ENCODE measurements around the gene KLHL25. TPM values are rescaled to one million over a fixed set of nuclear protein-coding genes. Genes with fewer than 3 reads are reported as not detected.
A peak's percentile ranks its signal among the peaks of the same experiment; 100 is the strongest.

KLHL25 gene
- total and polyA plus RNA-seq, 2 experiments from 2014 or later: 10.9 to 18.0 TPM

DNA sequence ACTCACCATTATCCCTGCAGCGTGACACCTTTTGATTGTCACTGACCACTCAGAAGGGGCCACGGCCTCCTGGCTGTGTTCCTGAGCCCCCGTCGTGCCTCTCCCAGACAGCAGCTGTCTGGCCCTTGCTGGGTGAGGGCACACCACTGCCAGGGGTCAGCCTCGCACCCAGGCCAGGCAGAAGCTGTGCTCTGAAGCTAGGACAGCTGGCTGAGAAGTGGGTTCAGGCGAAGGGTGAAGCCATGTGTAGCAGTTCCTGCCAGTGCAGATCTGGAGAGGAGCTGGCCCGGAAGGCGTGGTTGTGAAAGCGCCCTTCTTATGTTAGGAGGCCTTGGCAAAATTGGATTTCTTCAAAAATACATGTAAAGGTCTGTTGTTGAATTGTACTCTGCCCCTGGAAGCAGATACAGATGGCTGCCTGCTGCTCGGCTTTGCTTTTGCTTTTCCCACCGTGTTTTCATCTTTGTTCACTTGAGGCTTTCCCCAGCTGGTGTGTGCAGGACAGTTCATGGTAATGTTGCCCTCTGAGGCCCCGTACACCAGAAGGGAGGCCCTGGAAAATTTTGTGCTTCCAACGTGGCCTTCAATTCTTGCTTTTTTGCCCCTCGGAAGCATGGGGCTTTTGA lies 49.1 kb downstream of the KLHL25 start:
- H3K9me3 ChIP-seq (ENCODE audit: low read depth): no peaks in the 10 kb centered on the region
- H3K36me3 ChIP-seq: peaks cover 44% of the 10 kb centered on the region
- H3K27me3 ChIP-seq: no peaks in the 10 kb centered on the region

GRCh38 chr15:85745023-85745422 lies 49.7 kb downstream of the KLHL25 start:
- H3K36me3 ChIP-seq: peaks cover 44% of the 10 kb centered on the region
- no peaks in the 10 kb centered on the region for H3K9me3 ChIP-seq (ENCODE audit: low read depth)
- DNase-seq (ENCODE audit: low read depth in 1 of 2, low spot score in 1 of 2): no peak
- H3K27me3 ChIP-seq: no peaks in the 10 kb centered on the region
- H3K27ac ChIP-seq: no peak overlapping the region
- TF ChIP-seq, protein P1, sequence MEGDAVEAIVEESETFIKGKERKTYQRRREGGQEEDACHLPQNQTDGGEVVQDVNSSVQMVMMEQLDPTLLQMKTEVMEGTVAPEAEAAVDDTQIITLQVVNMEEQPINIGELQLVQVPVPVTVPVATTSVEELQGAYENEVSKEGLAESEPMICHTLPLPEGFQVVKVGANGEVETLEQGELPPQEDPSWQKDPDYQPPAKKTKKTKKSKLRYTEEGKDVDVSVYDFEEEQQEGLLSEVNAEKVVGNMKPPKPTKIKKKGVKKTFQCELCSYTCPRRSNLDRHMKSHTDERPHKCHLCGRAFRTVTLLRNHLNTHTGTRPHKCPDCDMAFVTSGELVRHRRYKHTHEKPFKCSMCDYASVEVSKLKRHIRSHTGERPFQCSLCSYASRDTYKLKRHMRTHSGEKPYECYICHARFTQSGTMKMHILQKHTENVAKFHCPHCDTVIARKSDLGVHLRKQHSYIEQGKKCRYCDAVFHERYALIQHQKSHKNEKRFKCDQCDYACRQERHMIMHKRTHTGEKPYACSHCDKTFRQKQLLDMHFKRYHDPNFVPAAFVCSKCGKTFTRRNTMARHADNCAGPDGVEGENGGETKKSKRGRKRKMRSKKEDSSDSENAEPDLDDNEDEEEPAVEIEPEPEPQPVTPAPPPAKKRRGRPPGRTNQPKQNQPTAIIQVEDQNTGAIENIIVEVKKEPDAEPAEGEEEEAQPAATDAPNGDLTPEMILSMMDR (IDR thresholded peaks at IDR 0.05; ENCODE audit: low read depth, low read length): no peak
- no peaks in the 10 kb centered on the region for H3K4me1 ChIP-seq (ENCODE audit: low read depth)
- no peak overlapping the region for H3K4me3 ChIP-seq

More for the DNA sequence above, 49.1 kb downstream of the KLHL25 start:
- H3K4me1 ChIP-seq (ENCODE audit: low read depth): no peaks in the 10 kb centered on the region
- DNase-seq (ENCODE audit: low read depth in 1 of 2, low spot score in 1 of 2): no peak
- no peak overlapping the region for H3K27ac ChIP-seq
- TF ChIP-seq, protein P1 (IDR thresholded peaks at IDR 0.05; ENCODE audit: low read depth, low read length): no peak
- H3K4me3 ChIP-seq: no peak overlapping the region

DNA sequence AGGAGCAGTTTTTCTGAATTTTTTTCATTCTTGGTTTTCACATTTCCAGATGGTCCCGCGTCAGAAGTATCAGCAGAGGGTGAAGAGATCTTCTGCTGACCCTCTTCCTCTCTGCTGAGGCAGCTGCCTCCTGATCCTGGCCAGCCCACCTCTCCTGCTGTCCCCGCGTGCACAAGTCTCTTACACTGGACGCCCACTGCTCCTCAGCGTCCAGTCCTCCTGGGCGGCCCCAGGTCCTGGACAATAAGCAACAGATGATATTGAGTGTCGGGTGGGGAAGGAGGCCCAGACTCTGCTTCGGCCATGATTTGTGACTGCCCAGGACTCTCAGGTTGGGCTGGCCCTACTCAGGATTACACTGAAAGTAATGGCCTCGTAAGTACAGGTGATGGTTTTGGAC lies 50.1 kb downstream of the KLHL25 start:
- Histone ChIP-seq H3K27me3 (no peaks in the 10 kb centered on the region), H3K4me3 (no peak overlapping the region), H3K36me3 (peaks cover 44% of the 10 kb centered on the region), H3K9me3 (ENCODE audit: low read depth) (no peaks in the 10 kb centered on the region), H3K27ac (no peak overlapping the region), H3K4me1 (ENCODE audit: low read depth) (no peaks in the 10 kb centered on the region)
- TF ChIP-seq, protein P1 (IDR thresholded peaks at IDR 0.05; ENCODE audit: low read depth, low read length): no peak
- DNase-seq (ENCODE audit: low read depth in 1 of 2, low spot score in 1 of 2): no peak

DNA sequence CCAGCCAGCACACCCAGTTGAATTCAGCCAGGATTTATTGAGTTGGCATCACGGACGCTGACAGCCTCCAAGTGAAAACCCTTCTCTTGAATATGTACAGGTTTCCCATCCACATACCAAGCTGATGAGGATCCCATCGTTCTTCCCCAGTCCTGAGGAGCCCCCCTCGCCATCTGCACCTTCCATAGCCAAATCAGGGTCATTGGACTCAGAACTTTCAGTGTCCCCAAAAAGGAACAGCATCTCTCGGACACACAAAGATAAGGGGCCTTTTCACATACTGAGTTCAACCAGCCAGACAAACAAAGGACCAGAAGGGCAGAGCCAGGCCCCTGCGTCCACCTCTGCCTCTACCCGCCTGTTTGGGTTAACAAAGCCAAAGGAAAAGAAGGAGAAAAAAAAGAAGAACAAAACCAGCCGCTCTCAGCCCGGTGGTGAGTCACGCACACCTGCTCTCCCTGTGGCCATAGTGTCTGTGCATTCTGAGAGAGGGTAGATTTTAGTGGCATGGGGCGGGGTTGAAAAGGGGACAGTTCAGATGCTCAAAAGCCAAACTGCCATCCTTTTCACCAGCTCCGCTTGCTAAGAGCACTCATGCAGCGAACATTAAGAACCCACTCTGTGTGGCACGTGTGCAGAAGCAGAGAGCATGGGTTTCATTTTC lies 51.2 kb downstream of the KLHL25 start:
- Histone ChIP-seq H3K27ac (no peak overlapping the region), H3K36me3 (peaks cover 44% of the 10 kb centered on the region), H3K9me3 (ENCODE audit: low read depth) (no peaks in the 10 kb centered on the region), H3K4me3 (no peak overlapping the region), H3K4me1 (ENCODE audit: low read depth) (no peaks in the 10 kb centered on the region), H3K27me3 (no peaks in the 10 kb centered on the region)
- TF ChIP-seq, protein P1 (IDR thresholded peaks at IDR 0.05; ENCODE audit: low read depth, low read length): no peak
- DNase-seq (ENCODE audit: low read depth in 1 of 2, low spot score in 1 of 2): no peak

GRCh38 chr15:85742186-85742821 lies 52.4 kb downstream of the KLHL25 start:
- Histone ChIP-seq H3K36me3 (peaks cover 49% of the 10 kb centered on the region), H3K27ac (no peak overlapping the region), H3K27me3 (no peaks in the 10 kb centered on the region), H3K9me3 (ENCODE audit: low read depth) (no peaks in the 10 kb centered on the region), H3K4me1 (ENCODE audit: low read depth) (no peaks in the 10 kb centered on the region), H3K4me3 (no peak overlapping the region)
- TF ChIP-seq, protein P1 (IDR thresholded peaks at IDR 0.05; ENCODE audit: low read depth, low read length): no peak
- peak in 1 of 2 donors; percentile 58 for DNase-seq (ENCODE audit: low read depth in 1 of 2, low spot score in 1 of 2)

Data from cardiac muscle cell (in vitro differentiated cells and primary cell).